DOHH2 (cell line): ENCODE data around the gene CDHR2.

Experiments
- H3F3A ChIP-seq: fragments of 200-600 bp; sonication (generic), shearing (Covaris generic); 2 replicates; pipeline ENCODE4 v1.6.0; 2016; ENCODE audit warnings: antibody characterized with exemption, mild to moderate bottlenecking; ENCODE audit not compliant: control insufficient read depth, insufficient read depth
- H3K27ac ChIP-seq: fragments of 200-600 bp; sonication (generic); 2 replicates; pipeline ENCODE4 v1.5.1; 2014; ENCODE audit warnings: low read depth, mild to moderate bottlenecking, low read length, moderate library complexity
- H3K27me3 ChIP-seq: fragments of 200-600 bp; sonication (generic); 2 replicates; pipeline ENCODE4 v1.6.1; 2014; ENCODE audit warnings: mild to moderate bottlenecking, low read length, mixed read lengths; ENCODE audit not compliant: control insufficient read depth
- H3K36me3 ChIP-seq: fragments of 200-600 bp; sonication (generic); 2 replicates; pipeline ENCODE4 v1.6.1; 2014; ENCODE audit warnings: mild to moderate bottlenecking, low read length, moderate library complexity, mixed read lengths; ENCODE audit not compliant: control insufficient read depth
- H3K4me1 ChIP-seq: fragments of 200-600 bp; sonication (generic); 2 replicates; pipeline ENCODE4 v1.6.1; 2014; ENCODE audit warnings: mild to moderate bottlenecking, low read length, mixed read lengths; ENCODE audit not compliant: control insufficient read depth
- H3K4me2 ChIP-seq: fragments of 200-600 bp; sonication (generic); 2 replicates; pipeline ENCODE4 v1.6.0; 2014; ENCODE audit warnings: mild to moderate bottlenecking, low read length, moderate library complexity
- H3K4me3 ChIP-seq: fragments of 200-600 bp; sonication (generic); 2 replicates; pipeline ENCODE4 v1.5.1; 2014; ENCODE audit warnings: mild to moderate bottlenecking, low read length, mixed read lengths
- H3K79me2 ChIP-seq: fragments of 200-600 bp; sonication (generic); 2 replicates; pipeline ENCODE4 v1.6.1; 2014; ENCODE audit warnings: mild to moderate bottlenecking, low read length, mixed read lengths; ENCODE audit not compliant: control insufficient read depth
- H3K9me2 ChIP-seq: fragments of 200-600 bp; sonication (generic); replicated peaks from 2 replicates; pipeline ENCODE4 v1.6.1; 2014; ENCODE audit warnings: mild to moderate bottlenecking, low read length, mixed read lengths; ENCODE audit not compliant: control insufficient read depth
- H3K9me3 ChIP-seq: fragments of 200-600 bp; sonication (generic); 2 replicates; pipeline ENCODE4 v1.6.1; 2014; ENCODE audit warnings: antibody characterized with exemption, low read length, mixed read lengths; ENCODE audit not compliant: control insufficient read depth, insufficient read depth
- H4K20me1 ChIP-seq: fragments of 200-600 bp; sonication (generic); 2 replicates; pipeline ENCODE4 v1.6.0; 2014; ENCODE audit warnings: low read depth, mild to moderate bottlenecking, antibody characterized with exemption, low read length, moderate library complexity; ENCODE audit not compliant: control insufficient read depth, insufficient read depth
- CTCF ChIP-seq: fragments of 200-600 bp; sonication (generic); IDR thresholded peaks from one replicate; pipeline ENCODE4 v1.5.1; 2014; ENCODE audit warnings: antibody characterized with exemption, mild to moderate bottlenecking, low read depth, low read length; ENCODE audit not compliant: poor library complexity, severe bottlenecking
- EZH2phosphoT487 ChIP-seq: fragments of 200-600 bp; sonication (generic); IDR thresholded peaks from 2 replicates; pipeline ENCODE4 v1.6.1; 2017; ENCODE audit warnings: borderline replicate concordance, mild to moderate bottlenecking, antibody characterized with exemption, low read length, moderate library complexity, mixed read lengths

The CDHR2 gene

DNA sequence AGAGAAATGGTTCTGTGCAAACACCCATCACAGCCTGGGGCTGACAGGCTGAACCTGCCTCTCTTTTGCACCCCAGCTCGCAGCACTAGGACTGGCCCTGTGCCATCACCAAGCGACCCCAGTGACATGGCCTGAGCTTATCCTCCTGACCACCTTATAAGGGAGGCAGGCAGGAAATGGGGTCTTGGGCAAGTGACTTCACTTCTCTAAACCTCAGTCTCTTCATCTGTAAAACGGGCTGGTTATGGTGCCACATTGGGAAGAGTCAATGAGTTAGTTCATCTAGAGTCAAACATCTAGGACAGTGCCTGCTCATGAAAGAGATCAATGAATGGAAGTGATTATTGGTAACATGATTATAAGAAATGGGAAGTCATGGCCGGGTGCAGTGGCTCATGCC is 75.0 kb downstream of the CDHR2 start:
- Histone ChIP-seq H3F3A (0 out of 2 replicates have a peak, but pooled peaks cover 2% of the 10 kb centered on the region), H3K9me3 (no peaks in the 10 kb centered on the region), H3K4me3 (no peak overlapping the region), H3K27me3 (no peaks in the 10 kb centered on the region), H3K79me2 (no peaks in the 10 kb centered on the region), H3K4me2 (no peak overlapping the region), H3K27ac (no peak overlapping the region), H3K9me2 (no peaks in the 10 kb centered on the region), H3K4me1 (peaks cover 37% of the 10 kb centered on the region), H3K36me3 (no peaks in the 10 kb centered on the region), H4K20me1 (no peaks in the 10 kb centered on the region)
- TF ChIP-seq EZH2phosphoT487 (no peak), CTCF (no peak)

DNA sequence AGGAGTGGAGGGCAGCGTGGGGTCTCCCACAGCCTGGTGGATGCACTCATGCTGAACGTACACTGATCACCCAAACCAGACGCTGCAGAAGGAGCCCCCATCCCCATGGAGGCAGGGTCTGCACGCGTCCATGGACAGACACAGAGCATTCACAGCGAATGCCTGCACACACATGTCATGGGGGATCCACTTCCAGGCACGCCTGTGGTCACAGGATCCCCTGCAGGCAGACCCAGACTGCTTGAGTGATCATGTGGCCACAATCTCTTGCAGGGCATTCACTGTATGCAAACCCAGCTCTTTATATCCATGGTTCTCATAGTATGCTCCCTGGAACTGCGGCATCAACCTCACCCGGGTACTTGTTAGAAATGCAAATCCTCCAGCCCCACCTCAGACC is 75.8 kb downstream of the CDHR2 start:
- H3K27me3 ChIP-seq: peaks cover 6% of the 10 kb centered on the region

GRCh38 chr5:176625512-176625911 is 76.4 kb downstream of the CDHR2 start:
- TF ChIP-seq EZH2phosphoT487 (no peak), CTCF (no peak)
- H3K9me3 ChIP-seq: no peaks in the 10 kb centered on the region
- no peaks in the 10 kb centered on the region for H4K20me1 ChIP-seq
- H3K4me1 ChIP-seq: peaks cover 48% of the 10 kb centered on the region
- no peak overlapping the region for H3K4me2 ChIP-seq
- H3K36me3 ChIP-seq: no peaks in the 10 kb centered on the region
- H3K27me3 ChIP-seq: peaks cover 8% of the 10 kb centered on the region
- H3K4me3 ChIP-seq: no peak overlapping the region
- 0 out of 2 replicates have a peak, but pooled peaks cover 2% of the 10 kb centered on the region for H3F3A ChIP-seq
- H3K27ac ChIP-seq: no peak overlapping the region
- no peaks in the 10 kb centered on the region for H3K9me2 ChIP-seq
- no peaks in the 10 kb centered on the region for H3K79me2 ChIP-seq

More for the DNA sequence above, 75.8 kb downstream of the CDHR2 start:
- H3K4me1 ChIP-seq: peaks cover 45% of the 10 kb centered on the region
- H3K27ac ChIP-seq: no peak overlapping the region
- H3F3A ChIP-seq: 0 out of 2 replicates have a peak, but pooled peaks cover 2% of the 10 kb centered on the region
- no peak for TF ChIP-seq CTCF
- no peak for TF ChIP-seq EZH2phosphoT487
- H3K4me2 ChIP-seq: no peak overlapping the region
- no peaks in the 10 kb centered on the region for H3K9me2 ChIP-seq
- no peak overlapping the region for H3K4me3 ChIP-seq
- no peaks in the 10 kb centered on the region for H4K20me1 ChIP-seq
- H3K79me2 ChIP-seq: no peaks in the 10 kb centered on the region
- no peaks in the 10 kb centered on the region for H3K9me3 ChIP-seq
- no peaks in the 10 kb centered on the region for H3K36me3 ChIP-seq
